ENCODE measurements around the gene TWF2.
"Not testable (repeated sequence)": the region's sequence is repeated elsewhere in the genome, so short reads cannot be mapped to it uniquely, and the experiment has no call there.

Gene TWF2

DNA sequence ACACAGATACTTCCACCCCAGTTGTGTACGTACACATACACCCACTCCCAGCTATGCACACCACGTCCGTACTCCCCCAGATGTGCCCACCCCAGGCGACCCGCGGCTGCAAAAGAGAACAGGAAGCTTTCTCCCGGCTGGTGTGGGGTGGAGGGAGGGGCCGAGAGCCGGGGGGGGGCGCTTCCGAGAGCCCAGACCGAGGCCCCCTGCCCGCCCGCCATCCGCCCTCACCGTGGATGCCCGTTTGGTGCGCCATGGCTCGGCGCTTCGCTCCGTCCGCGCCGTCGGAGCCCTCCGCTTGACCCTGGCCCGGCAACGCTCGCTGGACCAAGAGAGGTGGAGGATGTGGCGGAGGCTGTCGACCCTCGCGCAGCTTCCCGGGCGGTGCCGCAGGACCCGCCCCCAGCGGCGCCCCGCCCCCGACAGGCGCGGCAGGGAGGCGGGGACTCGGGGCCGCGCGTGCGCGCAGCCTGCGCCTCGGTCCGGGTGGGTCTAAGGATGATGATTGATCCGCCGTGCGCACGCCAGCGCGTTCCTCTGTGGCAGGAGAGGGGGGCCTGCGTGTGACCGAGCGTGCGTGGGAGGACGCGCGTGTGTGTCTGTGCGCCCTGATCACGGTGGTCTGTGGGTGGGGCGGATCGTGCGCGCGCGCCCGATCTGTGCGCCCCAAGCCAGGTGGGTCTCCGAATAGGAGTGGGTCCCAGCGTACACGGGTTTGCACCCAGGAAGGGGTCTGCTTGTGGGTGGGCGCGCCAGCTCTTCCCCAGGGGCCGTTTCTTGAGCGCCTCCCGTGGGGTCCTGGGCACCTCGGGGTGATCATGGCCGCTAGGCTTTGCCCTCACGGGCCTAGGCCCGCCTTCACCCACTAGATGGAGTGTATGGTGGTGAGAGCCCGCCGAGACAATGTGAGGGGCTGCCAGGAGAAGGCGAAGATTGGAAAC, at the start of gene TWF2:
Gene TWF2, minus strand, starts transcription at position 398 of the 941 bp plus-strand sequence. Its CDS starts 142 bp downstream, at position 256.
- DNase-seq = peak; percentile 34

- no peak for DNase-seq
Measured at GRCh38 chr3:52288674-52289073, 49.7 kb upstream of the TWF2 start.

DNA sequence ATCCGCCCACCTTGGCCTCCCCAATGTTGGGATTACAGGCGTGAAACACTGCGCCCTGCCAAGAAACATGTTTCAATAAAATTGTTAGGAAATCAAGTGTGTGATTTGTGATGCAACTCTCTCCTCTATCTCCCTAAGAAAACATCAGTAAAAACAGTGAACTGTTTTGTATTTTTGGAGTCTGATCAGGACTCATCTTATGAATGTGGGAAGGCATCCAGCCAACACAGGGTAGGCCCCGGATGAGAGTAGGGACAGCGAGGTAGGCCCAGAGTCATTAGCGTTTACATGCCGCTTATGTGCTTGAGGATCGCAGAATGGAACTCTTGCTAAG, 47.8 kb upstream of the TWF2 start:
- no peak for DNase-seq

- not testable (repeated sequence) for DNase-seq
Measured at GRCh38 chr3:52284051-52284450, 45.1 kb upstream of the TWF2 start.

- DNase-seq = no peak
Measured at GRCh38 chr3:52283306-52283705, 44.3 kb upstream of the TWF2 start.

DNA sequence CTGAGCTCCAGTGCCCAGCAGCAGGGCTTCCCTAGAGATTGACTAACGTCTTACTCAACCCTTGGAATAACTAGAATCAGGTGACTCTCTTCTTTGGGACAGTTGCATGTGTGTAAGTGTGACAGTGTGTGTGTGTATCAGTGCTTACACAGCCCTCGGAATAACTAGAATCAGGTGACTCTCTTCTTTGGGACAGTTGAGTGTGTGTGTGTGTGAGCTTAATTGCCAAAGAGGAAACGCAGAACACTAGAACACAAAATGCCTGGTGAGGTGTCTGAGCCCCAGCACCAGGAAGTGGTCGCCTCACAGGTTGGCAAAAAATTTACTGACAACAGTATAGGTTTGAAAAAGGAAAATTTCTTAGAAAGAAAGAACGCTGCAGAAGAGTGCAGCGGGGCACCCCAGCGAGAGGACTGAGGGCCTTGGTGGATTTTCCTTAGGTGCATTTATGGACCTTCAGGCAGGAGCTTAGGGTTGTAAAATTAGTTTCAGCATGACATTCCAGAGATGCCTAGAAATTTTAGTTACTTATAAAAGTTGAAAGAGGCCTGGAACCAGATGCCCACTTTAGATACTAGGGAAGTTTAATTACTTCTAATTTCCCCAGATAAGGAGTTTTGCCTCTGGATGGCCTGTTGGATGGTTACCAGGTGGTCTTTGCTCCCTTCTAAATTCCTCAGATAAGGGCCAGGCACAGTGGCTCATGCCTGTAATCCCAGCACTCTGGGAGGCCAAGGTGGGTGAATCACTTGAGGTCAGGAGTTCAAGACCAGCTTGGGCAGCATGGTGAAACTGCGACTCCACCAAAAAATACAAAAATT, 43.2 kb upstream of the TWF2 start:
- DNase-seq = no peak

DNA sequence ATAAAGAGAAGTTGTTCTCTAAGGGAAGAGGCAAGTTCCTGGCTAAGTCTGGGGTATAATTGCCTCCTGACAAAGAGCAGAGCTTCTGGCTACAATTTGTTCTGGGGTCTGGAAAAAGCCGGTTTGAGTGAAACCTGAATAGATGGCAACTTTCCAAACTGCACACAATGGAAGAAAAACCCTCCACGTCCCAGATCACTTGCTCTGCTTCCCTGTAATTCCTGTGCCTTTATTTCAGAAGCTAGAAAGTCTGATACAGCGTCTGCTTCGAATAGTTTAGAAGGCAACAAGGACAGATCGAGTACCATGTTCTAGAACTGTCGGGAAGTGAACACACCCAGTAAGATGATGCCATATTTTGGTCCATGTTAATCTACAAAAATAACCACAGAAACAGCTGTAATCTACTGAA, 41.1 kb upstream of the TWF2 start:
- peak; percentile 23 for DNase-seq

GRCh38 chr3:52279596-52279995, 40.6 kb upstream of the TWF2 start:
- DNase-seq = no peak

GRCh38 chr3:52278510-52279069, 39.6 kb upstream of the TWF2 start, which contains the start of gene WDR82:
Gene WDR82, minus strand, starts transcription at chr3:52278649. Its CDS starts 288 bp downstream, at chr3:52278361.
- peak; percentile 81 for DNase-seq

GRCh38 chr3:52277972-52278509, 39.1 kb upstream of the TWF2 start:
- peak; percentile 51 for DNase-seq

DNA sequence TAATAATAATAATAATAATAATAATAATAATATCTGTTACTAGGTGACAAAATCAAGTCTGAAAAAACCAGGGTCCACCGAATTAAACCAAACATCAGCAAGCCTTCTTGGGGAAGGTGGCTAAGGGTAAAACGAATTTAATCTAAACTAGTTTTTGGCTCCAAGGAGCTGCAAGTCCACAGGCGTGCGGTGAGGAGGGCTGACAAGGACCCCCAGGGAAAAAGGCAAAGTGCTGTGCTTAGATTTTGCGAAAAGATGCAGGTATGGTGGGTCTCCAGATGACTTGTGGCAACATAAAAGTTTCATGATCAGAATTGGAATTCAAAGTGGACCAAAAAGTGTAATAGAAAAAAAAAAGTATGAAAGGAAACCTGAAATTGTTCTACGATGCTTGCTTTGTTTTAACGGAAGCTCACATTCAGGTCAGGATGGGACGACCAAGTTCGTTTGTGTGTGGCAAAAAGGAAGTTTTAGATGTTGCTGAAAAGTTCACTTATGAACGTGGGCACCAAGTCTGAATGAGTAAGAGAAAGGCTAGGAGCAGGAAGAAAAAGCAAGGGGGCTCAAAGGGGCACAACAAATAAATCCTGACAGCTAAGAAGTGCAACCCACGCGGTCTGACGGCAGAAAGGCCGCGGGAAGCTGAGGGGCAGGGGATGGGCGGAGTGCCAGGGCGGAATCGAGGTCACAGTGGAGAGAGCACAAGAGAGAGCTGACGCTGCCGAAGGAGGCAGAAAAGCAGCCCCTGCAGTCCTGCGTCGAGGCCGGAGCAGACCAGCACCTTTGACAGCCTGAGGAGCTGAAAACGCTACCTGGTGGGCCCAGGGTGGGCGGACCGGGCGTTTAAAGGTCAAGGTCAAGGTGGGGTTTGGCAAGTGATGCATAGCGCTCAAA, 38.4 kb upstream of the TWF2 start:
- DNase-seq = peak; percentile 19

GRCh38 chr3:52274781-52275180, 35.8 kb upstream of the TWF2 start:
- not testable (repeated sequence) for DNase-seq

DNA sequence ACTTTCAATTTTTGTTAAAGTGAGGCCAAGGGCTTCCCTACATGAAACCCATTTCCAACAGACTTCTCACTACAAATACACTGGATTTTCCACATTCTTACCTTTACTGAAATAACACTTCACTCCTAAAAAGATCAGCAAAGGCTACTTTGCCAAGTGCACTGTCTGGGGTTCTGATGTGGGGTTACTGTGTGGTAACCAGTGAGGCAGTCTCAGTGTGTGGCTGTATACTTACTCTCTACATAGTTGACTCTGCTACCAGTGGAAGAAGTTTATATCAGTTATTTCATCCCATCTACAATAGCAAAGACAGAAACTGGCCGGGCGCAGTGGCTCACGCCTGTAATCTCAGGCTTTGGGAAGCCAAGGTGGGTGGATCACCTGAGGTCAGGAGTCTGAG, 33.9 kb upstream of the TWF2 start:
- DNase-seq = no peak

DNA sequence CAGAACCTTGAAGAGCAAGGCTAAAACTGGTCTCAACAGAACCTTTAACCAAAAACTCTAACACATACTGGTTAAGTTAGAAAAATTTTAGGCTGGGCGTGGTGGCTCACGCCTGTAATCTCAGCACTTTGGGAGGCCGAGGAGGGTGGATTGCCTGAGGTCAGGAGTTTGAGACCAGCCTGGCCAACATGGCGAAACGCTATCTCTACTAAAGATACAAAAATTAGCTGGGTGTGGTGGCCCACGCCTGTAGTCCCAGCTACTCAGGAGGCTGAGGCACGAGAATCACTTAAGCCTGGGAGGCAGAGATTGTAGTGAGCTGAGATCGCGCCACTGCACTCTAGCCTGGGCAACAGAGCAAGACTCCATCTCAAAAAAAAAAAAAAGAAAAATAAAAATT, 33.2 kb upstream of the TWF2 start:
- DNase-seq = not testable (repeated sequence)

GRCh38 chr3:52270252-52270754, 31.3 kb upstream of the TWF2 start:
- no peak for DNase-seq

GRCh38 chr3:52269776-52270175, 30.8 kb upstream of the TWF2 start:
- DNase-seq = no peak

GRCh38 chr3:52268036-52268435, 29.1 kb upstream of the TWF2 start:
- no peak for DNase-seq

- DNase-seq = no peak
Measured at GRCh38 chr3:52265387-52265786, 26.4 kb upstream of the TWF2 start.

DNA sequence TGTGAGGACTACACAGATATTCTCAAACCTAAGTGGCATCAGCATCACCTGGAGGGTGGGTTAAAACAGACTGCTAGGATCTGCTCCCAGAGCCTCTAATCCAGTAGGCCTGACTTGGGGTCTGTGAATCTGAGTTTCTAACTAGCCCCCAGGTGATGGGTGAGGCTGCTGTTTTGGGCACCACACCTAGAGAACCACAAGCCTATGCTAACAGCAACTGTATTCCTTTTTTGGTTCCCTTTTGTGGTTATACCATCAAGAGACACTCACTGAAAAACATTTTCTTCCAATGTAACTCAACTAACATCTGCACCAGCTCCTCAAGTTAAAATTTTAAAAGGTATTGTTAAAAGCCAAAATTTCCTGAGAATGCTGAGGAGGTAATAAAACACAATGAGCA, 23.5 kb upstream of the TWF2 start:
- no peak for DNase-seq

DNA sequence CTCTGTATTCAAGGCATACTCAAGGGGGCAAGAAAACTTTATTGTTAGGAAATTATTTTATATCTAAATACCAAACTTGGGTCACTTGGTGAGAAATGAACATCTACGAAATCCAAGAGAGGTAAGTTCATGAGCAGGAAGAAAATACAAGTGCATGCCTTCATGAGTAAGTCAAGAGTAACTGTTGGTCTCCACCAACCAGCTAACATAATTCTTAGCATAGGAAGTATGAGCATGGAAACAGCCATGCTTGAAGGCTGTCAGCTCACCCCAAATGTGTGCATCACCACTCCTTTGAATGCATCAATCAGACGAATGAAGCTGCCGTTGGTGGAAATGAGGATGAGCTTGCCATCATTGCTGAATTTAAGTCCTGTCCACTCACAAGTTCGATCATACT, 20.5 kb upstream of the TWF2 start:
- no peak for DNase-seq

- no peak for DNase-seq
Measured at GRCh38 chr3:52259035-52259434, 20.1 kb upstream of the TWF2 start.

- DNase-seq = no peak
Measured at GRCh38 chr3:52257911-52258310, 19.0 kb upstream of the TWF2 start.

Data from NCI-H2171 treated with DMSO at 0.1 percent for 48 hours (cell line).